Measurements from ENCODE around the gene ARHGEF7.

The ARHGEF7 gene

DNA sequence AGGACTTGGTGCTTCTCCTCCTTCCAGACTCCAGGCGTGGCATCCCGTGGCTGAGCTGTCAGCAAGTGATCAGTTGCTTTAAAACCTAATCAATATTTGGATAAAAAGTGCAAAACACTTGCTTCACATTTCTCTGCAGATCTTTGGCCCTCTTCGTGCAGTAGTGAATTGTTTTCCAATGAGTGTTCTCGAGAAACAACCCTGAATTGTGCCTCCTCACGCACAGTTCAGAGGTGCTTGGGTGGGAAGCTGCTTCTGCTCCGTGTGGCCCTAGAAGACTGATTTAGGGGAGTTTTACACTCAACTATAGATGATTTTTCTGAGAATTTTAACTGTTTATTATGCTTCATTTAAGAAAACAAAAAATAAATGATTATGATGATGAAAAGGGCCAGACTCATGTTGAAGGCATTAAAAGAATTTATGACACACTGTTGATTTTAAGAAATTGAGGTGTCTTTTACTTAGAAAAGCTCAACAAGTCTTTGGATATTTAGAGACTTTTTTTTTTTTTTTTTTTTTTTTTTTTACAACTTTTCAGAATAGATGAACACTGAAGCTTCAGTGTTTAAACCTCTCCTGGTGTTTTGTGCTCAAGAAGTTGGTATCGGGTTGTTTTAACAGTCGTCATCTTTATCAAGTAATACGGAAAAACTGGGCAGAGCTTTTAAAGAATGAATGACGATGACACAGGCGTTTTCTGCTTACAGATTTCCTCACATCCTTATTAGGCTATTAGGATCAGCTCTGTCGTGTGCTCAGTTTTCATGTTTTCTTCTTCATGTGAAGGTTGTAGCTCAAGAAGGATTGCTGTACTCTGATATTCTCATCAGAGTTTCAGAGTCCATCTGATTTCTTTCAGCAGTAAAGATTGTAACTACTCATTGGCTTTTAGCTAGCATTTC lies 165.8 kb downstream of the ARHGEF7 start:
- no peak for TF ChIP-seq CTCF (IDR thresholded peaks at IDR 0.05; ENCODE audit: low read depth, low read length)
- peak; percentile 85 to 92 for DNase-seq (ENCODE audit: low read depth in 2 of 2)
- H3K4me3 ChIP-seq (replicated peaks in 1 of 2; ENCODE audit: low read depth in 2 of 2, low read length in 2 of 2), result no peak overlapping the region

DNA sequence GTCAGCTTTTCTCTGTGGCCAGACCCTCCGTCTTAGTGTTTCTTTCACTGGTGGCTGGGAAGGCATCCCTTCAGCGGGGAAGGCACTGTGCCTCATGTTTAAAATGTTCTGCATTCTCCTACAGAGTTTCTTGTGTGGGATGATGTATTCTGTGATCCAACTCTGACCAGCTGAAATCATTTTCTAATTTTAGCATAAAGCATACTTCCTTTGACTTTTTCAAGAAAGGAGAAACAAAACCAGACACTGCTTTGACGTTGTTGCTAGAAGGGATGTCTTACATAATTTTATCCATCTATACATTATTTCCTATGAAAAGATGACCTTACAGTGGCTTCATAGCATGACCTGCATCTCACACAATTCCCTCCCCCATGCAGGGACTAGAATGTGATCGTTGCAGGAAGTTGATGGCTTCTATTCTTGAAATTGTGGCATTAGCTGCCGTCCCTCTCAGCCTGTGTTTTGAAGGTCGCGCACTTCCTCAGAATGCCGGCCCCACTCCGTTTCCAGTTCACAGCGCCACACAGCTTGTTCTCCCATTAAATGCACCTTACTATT lies 166.7 kb downstream of the ARHGEF7 start:
- peak; percentile 67 to 75 for DNase-seq (ENCODE audit: low read depth in 2 of 2)
- no peak overlapping the region for H3K4me3 ChIP-seq (replicated peaks in 1 of 2; ENCODE audit: low read depth in 2 of 2, low read length in 2 of 2)
- no peak for TF ChIP-seq CTCF (IDR thresholded peaks at IDR 0.05; ENCODE audit: low read depth, low read length)

DNA sequence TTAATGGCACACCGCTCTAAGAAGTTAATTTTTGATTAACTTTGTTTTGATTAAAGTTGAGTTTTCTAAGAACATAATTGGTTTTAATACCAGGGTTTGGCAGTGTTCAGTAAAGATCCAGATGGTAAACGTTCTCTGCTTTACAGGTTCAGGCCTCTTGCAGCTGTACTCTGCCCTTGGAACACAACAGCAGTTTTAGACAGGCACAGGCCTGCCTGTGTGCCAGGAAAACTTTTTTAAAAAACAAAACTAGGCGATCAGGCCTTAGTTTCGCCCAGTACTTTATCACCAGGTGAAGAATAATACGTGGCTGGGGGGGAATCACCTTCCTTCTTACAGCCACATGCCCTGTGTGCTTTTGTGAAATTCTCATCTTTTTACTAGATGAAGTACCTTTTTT lies 167.3 kb downstream of the ARHGEF7 start:
- no peak for TF ChIP-seq CTCF (IDR thresholded peaks at IDR 0.05; ENCODE audit: low read depth, low read length)
- DNase-seq (ENCODE audit: low read depth in 2 of 2), result peak in 1 of 2 donors; percentile 5
- H3K4me3 ChIP-seq (replicated peaks in 1 of 2; ENCODE audit: low read depth in 2 of 2, low read length in 2 of 2), result no peak overlapping the region

GRCh38 chr13:111282997-111283396 lies 167.9 kb downstream of the ARHGEF7 start:
- TF ChIP-seq CTCF (IDR thresholded peaks at IDR 0.05; ENCODE audit: low read depth, low read length), result no peak
- H3K4me3 ChIP-seq (replicated peaks in 1 of 2; ENCODE audit: low read depth in 2 of 2, low read length in 2 of 2), result no peak overlapping the region
- no peak for DNase-seq (ENCODE audit: low read depth in 2 of 2)

- no peak for TF ChIP-seq CTCF (IDR thresholded peaks at IDR 0.05; ENCODE audit: low read depth, low read length)
- no peak overlapping the region for H3K4me3 ChIP-seq (replicated peaks in 1 of 2; ENCODE audit: low read depth in 2 of 2, low read length in 2 of 2)
- DNase-seq (ENCODE audit: low read depth in 2 of 2), result no peak
These were observed 168.3 kb downstream of the ARHGEF7 start for GRCh38 chr13:111283457-111283856.

DNA sequence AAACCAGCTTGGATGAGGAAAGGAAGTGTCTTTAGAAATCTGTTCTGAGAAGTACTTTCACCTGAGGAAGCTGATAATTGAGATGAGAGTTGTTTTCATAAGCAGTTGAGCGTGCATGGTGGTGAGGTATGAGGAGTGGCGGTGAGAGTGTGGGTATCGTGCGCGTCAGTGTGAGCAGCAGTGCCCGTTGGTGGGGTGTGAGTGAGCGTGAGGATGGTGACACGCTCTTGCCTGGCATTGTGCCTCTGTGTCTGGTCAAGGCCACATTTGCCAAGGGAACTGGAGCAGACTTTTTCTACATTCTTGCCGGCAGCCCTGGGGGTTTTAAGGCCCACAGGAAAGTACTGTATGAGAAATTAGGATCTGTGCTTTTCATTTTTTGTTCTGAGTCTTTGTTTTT lies 168.9 kb downstream of the ARHGEF7 start:
- DNase-seq (ENCODE audit: low read depth in 2 of 2), result no peak
- no peak overlapping the region for H3K4me3 ChIP-seq (replicated peaks in 1 of 2; ENCODE audit: low read depth in 2 of 2, low read length in 2 of 2)
- TF ChIP-seq CTCF (IDR thresholded peaks at IDR 0.05; ENCODE audit: low read depth, low read length), result no peak
